CD4-positive, alpha-beta T cell treated with Interleukin-15 for 1 hour (primary cell): ENCODE data around the gene CDC40.

Source experiments
- DNase-seq: peaks from one replicate; pipeline ENCODE4 v3.0.0-alpha.2; 2020

The CDC40 gene

DNA sequence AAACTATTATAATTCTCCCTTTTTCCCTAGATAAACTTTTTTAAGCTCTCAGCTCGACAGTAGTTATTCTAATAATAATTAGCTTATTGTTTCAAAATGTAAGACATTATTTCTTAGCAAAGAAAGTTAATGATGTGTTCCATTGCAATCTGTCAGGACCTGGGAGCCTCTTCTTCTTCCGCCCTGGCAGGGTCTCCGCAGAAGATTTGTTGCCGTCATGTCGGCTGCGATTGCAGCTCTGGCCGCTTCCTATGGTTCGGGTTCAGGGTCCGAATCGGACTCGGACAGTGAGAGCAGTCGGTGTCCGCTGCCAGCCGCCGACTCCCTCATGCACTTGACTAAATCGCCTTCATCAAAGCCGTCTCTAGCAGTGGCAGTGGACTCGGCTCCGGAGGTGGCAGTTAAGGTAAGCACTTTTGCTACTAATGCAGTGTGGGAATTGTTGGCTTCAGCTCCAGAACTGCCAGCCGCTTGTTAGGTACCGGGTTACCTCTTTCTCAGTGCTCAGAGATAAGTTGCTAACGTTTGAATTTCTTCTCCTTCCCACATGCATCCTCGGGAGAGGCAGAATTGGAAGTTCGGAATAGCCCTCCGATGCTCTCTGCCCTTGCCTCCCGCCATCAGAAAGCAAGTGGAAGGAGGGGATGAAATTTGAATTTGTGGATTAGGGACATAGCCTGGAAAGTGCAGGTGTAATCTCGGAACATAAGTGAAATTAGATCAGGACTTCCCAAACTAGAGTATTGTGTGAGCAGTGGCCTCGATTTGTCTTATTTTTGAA is at the start of gene CDC40:
Gene CDC40 (plus strand): TSS at position 200 of the 781 bp plus-strand sequence. CDS start 18 bp downstream, at position 218.
- DNase-seq, result peak; percentile 51

DNA sequence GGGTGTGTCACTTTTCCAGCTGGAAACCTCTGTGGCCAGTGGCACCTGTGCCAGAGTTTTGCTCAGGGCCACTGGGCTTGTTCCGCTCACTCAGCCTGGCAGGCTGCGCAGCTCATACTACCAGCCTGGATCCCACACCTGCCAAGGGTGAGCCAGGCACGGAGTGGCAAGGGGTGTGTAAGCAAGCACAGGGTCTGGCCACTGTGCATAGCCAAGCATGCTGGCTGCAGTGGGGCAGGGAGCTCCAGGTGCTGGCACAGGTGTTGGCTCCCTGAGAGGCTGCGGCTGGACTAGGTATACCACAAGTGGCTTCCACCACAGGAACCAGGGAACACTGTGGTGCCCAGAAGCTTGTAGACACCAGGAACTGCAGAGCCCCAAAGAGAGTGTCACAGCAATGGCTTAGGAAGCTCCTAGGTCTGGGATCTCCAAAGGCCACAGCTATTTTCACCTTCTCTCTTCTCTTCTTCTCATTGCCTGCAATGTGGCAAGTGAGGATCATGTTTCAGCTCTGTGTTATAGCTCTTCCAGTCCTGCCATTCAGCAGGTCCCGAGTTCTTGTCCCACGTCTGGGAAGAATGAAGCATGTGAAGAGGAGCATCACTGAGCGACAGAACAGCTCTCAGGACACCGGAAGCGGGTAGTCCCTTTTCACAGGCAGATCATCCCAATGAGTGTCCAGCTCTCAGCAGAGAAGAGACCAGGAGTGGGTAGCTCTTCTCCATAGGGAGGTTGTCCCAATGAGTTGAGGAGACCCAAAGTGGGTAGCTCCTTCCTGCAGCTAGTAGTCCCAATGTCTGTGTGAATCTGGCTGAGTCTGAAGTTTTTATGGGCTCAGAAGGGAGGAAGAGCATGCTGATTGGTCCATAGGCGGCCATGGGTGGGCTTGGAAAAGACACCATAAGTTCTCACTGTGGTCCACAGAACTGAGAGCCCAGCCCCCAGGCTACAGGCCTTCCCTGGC is 42.0 kb upstream of the CDC40 start:
- no peak for DNase-seq

DNA sequence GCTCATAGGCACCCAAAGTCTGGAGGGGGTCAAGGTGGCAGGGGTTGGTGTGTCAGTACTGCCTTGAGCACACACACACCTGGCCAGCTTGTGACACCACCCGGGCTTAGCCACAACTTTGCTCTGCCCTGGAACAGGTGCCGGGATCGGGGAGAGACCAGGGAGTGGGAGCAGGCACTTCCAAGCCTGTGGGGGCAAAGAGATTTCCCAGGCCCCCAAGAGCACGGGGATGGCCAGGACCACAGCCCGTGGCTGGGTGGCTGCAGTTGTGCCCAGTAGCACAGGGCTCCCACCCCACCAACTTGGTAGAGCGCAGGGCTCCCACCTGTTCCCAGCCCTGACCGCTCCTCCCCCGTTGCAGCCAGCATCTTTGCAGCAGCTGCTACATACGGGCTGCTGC is 41.2 kb upstream of the CDC40 start:
- no peak for DNase-seq

DNA sequence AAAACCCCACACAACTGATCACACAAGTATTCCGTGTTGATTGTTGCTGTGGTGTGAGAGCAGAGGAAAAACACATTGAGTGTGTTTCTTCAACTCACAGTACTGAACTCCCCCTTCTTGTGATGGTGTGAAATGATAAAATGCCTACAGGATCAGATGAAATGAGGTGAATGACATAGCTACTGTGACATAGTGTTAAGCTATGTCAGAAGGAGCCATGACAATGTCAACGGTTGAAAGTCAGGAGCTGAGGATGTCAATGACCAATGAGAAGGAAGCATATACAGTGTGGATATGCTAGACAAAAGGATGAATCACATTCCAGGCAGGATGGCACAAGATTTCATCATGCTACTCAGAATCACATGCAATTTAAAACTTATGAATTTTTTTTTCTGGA is 39.6 kb upstream of the CDC40 start:
- no peak for DNase-seq

DNA sequence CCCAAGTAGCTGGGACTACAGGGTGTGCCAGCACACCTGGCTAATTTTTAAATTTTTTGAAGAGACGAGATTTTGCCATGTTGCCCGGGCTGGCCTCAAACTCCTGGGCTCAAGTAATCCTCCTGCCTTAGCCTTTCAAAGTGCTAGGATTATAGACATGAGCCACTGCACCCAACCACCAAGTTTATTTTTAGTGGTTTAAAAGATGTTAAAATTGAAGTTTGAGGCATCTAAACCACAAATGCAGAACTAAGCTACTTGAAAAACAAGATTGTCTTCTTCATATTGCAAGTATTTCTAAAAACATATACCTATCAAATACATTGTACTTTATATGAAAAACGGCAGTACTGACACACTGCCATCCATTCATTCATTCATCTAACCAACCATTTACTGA is 32.4 kb upstream of the CDC40 start:
- no peak for DNase-seq

DNA sequence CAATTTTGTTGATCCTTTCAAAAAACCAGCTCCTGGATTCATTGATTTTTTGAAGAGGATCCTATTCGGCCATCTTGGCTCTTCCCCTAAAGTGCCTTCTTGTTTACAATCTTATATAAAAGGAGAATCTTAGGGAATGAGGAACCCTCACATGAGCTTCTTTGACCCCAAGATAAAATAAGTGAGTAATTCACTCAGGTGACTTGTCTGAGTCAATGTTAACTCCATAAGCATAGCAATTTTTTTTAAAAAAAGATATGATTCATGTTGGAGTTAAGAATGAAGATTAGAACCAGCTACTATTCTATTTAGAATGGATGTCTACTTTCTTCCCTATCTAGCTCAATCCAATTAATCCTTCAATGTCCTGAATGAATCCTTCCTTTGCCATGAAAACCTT is 21.7 kb upstream of the CDC40 start:
- no peak for DNase-seq

DNA sequence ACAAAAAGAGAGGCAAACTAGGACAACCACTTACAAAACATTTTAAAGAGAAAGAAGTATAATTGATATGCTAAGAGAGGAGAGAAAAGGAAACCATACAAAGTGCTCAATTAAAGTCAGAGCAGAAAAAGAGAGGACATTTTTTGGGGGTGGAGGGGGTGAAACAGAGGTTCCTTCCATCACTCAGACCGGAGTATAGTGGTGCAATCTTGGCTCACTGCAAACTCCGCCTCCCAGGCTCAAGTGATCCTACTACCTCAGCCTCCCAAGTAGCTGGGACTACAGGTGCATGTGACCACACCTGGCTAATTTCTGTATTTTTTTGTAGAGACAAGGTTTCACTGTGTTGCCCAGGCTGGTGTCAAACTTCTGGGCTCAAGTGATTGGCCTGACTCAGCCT is 10.1 kb upstream of the CDC40 start:
- DNase-seq, result no peak

DNA sequence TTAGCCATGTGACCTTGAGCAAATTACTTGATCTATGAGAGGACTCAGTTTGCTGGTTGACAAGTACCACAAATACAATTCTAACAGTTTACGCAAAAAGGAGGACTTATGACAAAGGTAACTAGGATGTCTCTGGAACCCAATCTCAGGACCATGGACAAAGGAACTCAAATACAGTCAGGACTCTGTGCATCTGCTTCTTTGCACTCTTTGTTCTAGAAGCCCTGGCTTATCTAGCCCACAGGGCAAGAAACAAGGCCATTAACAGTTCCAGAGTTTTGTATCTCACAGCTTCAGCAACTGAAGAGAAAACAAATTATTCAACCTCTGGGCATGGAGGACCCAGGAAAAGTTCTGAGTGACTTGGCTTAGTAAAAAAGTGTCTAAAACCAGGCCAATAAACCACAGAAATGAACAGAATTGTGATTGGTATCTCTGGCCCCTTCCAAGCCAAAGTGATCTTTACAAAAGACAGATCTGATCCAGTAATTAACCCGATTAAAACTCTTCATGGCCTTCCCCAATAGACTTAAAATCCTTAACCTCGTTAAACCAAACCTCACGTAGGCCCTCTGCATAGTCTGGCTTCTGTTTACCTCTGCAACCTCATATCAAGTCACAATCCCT is 6.6 kb upstream of the CDC40 start:
- no peak for DNase-seq

DNA sequence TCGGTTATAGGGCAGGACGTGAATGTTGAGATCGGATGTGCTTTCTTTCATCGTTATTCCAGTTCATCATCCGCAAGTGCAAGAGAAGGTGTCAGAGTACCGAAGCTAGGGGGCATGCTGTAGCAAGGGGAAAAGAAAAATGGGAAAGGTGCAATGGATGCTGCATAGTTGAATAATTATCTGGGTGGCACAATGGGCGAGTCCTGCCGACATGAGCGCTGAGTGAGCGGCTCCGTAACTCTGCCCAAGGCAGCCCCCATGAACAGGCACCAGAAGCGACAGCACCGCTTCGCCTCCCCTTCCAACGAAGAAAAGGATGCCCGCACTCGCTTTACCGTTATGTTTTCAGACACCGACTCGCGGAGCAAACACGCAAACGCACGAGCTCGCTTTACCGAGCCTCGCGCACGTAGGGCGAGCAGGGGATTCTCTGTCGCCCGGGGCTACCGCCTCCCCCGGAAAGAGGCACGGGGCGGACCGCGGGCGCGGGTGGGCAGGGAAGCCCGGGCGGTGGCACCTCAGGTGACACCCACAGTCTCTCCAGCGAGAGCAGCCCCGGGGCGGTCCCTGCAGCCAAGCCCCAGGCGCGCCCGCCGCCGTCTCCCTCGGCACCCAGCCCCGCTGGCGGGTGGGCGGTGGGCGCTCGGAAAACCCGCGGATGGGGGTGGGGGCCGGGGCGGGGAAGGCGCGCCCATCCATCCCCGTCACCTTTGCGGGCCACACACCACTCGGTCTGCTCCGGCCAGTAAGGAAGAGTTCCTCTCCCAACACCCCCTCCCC is 1.4 kb upstream of the CDC40 start:
- DNase-seq, result peak; percentile 70

DNA sequence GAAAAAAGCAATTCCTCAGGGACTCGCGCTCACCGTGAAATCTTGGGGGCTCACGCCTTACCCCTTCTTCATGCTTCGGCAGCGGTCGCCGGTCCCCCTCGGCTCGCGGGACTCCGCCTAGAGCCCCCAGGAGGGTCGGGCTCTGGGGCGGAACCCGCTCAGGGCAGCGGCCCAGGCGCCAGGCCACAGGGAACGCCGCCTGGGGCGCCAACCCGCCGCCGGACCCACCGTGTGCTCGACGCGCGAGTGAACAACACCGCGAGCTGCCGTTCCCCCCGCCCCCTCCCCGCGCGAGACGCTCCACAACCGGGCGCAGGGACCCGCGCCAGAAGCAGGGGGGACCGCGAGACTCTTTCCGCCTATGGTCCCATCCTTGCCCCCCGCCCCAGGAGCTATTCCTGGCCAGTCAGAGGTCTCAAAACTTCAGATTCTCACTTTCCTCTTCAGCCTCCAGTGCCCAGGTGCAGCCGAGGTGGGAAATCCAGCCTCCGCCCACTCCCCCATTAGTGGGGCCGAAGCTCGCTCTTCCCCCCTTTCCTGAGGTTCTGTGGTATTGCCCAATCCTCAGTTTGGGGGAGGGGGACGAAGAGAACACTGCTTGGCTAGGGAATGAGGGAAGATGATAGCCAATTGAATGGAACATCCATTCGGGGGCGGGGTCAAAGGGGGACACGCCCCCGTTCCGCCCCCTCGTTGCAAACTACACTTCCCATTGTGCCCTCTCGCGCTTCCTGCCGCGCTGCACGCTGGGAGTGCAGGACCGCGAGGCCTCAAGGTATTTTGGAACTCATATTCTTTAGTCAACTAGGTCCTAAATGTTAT is 610 bp upstream of the CDC40 start, which contains the start of gene WASF1:
Gene WASF1 (minus strand): TSS at position 265 of the 822 bp plus-strand sequence. CDS start 52,069 bp downstream, outside the sequence.
- DNase-seq, result peak; percentile 92

DNA sequence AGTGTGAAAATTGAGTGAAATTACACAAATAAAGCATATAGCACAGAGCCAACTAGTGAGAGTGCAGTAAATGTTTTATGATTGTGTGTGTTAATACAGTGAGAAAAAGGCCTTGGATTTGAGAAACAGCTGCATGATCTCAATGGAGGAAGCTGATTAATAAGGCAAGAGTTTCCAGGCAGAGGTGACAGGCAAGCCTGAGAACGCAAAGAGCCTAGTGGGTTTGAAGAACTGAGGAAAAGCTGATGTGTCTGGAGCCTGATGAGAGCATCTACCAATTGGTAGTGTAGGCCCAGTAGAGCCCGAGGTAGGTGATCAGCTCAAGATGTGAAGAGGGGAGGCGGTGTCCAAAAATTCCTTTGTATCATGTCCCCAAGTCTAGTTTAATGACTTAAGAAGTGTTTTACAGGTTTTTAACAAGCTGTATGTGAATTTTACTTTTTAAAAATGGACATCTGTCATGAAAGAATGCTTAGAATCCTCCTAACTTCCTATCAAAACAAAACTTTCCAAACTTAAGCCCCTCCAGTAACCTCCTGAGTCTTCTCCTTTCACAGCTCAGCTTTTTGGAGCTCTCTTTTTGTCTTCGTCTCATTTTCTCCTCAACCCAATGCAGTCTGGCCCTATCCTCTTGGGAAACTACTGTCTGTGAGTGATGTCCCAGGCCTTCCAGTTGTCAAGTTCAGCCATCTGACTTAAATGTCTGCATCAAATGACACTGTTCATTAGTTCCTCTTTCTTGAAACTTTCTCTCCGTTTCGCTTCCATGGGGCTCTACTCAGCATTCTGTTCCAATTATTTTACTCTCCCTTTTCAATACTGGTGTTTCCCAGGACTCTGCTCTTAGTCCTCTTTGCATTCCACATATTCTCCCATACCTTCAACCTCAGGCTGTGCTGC is 1.2 kb downstream of the CDC40 start:
- no peak for DNase-seq

DNA sequence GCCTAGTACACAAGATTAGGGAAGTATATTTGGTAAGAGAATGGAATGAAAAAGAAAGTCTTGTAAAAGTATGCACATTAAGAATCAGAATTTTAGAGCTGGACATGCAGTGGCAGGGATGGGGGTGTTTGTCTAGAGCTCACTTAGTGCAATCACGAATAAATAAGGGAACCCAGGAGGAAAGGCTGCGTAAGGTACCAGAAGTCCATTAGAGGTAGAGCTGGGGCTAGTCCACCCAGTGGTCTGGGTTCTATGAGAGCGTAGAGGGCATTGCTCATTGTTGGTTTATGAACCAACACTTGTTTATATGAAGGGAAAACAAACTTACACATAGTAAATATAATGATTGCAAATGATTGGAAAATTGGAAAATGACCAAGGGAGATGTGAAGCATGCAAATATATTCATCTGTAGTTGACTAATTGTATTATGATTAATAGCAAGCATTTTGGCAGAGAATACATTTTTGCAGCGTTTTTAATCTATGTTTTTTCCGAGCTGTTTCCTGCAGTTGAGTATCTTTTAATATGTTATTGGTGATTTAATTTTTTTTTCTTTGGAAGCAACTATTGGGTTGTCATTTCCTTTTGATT is 3.2 kb downstream of the CDC40 start:
- DNase-seq, result no peak

DNA sequence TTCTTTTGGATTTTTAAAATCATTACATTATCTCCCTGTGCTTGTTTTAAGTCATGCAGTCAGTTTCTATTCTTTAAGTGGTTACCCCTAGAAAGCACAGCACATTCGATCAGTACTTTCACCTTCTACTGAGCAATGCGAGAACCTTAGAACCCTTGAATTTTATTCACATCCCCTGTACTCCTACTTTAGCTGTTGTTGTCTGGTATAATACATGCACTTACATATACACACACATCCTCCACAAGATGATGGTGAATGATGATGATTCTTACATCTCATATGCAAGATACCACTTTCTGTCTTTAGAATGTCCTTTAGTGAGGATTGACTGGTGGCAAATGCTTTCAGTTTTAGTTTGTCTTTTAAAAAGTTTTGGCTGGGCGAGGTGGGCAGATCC is 5.7 kb downstream of the CDC40 start:
- no peak for DNase-seq

DNA sequence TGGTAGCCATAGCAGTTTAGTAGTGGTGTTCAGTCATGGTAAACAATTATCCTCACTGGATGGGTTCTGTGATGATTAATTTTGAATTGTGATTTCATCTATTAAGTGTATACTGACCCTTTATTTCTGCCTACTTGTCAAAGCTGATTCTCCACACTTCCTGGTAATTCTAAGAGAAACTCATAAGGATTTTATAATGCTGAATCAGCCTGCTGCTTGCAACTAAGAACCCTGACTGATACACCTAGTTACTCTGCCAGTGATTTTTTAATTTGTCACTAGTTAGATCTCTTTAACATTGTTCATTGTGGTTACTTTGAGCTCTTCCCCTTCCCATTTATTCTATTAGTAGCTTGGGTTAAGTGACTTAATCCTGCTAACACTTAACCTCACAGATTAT is 8.6 kb downstream of the CDC40 start:
- no peak for DNase-seq

DNA sequence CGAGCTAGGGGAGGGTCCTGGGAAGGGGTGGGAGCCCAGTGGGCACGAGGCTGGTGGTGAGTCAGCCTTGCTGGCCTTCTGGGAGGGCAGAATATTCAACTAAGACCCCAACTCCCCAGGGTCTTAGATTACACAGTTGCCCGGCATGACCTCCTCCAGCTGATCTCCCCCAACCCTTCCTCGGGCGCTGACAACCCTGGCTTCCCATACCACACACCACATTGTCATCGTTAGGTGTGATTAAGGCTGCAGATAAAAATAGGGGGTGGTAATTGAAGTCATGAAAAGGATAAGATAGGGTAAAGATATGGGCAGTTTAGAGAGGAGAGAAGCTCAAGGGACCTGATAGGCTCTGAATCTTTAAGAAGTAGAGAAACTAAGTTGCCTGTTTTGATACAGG is 10.5 kb downstream of the CDC40 start:
- no peak for DNase-seq

DNA sequence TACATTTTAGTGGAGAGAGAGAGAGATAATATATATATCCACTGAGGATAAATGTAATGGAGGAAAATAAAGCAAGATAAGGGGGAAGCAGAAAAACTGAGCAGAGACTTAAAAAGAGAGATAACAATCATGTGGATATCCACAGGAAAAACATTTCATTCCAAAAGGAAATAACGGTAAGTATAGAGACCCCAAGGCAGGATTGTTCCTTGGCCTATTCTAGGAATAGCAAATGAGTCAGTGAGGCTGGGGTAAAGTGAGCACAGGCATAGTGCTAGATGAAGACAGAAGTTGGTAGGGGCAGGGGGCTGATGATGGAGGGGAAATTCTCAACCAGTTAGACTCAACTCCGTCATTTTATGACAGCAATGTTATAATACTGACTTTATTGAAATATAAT is 11.2 kb downstream of the CDC40 start:
- DNase-seq, result no peak

DNA sequence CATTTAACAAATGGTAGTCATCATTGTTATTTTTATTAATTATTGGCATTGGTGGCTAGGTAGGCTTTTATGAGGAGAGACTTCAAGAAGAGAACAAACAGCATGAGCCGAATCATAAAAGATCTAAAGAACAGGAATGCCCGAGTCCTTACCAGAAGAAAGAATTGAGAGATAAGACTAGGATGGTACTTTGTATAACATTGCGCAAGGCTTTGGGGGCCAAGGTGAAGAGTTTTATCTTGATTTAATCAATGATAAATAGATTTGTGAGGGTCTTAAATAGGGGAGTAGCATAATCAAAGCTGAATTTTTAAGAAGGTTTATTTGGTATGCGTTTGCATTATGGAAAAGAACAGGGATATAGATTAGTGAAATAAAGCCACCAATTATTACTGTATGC is 15.4 kb downstream of the CDC40 start:
- no peak for DNase-seq

DNA sequence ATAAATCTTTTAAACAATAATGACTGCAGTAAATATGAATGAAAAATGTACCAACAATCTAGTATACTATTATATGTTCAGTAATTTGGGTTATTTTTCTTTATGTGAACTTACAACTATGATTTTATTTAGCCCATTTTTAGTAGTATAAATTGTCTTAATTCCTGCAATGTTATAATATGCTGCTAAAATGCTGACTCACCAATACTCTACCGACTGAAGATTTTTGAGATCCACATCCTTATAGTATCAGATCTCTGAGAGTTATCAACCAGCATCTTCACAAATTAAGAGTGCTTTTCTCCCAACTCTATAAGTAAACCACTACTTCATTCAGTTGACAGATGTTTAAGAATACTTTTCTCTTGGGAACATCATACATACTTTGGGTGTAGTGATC is 16.6 kb downstream of the CDC40 start:
- DNase-seq, result no peak

DNA sequence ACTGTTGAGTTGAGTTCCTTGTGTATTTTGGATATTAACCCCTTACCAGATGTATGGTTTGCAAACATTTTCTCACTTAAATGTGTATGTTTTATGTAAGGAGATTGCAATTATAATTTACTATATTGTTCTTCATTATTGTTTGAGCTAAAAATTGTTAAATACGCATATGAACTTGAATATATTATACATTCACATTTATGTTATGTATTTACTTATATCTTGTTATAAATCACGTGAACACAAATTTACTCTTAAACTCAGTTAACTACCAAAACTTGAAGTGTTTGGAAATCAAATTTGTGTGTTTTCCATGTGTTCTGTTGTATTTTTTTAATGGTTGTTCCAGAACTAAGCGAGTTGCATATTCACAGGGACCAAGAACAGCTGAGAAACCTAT is 18.3 kb downstream of the CDC40 start:
- no peak for DNase-seq
